Ishikawa (cell line): ENCODE measurements around the gene P4HA1.

ENCODE experiments used
- CEBPB ChIP-seq: IDR thresholded peaks from 2 replicates; pipeline ENCODE4 v1.6.1; 2012
- CREB1 ChIP-seq: IDR thresholded peaks from 2 replicates; pipeline ENCODE4 v1.6.1; 2012; ENCODE audit warnings: low read depth
- EGR1 ChIP-seq: IDR thresholded peaks from 2 replicates; pipeline ENCODE4 v1.6.1; 2012
- EP300 ChIP-seq: IDR thresholded peaks from 2 replicates; pipeline ENCODE4 v1.6.1; 2012; ENCODE audit warnings: borderline replicate concordance
- FOXM1 ChIP-seq: IDR thresholded peaks from 2 replicates; pipeline ENCODE4 v1.6.1; 2012; ENCODE audit warnings: low read depth, borderline replicate concordance
- NFIC ChIP-seq: IDR thresholded peaks from 2 replicates; pipeline ENCODE4 v1.6.1; 2012
- RAD21 ChIP-seq: IDR thresholded peaks from 2 replicates; pipeline ENCODE4 v1.6.1; 2012; ENCODE audit warnings: low read depth
- TAF1 ChIP-seq: IDR thresholded peaks from 2 replicates; pipeline ENCODE4 v1.6.1; 2012; ENCODE audit warnings: low read depth, mild to moderate bottlenecking
- TCF12 ChIP-seq: IDR thresholded peaks from 2 replicates; pipeline ENCODE4 v1.6.1; 2012; ENCODE audit warnings: low read depth
- TEAD4 ChIP-seq: IDR thresholded peaks from 2 replicates; pipeline ENCODE4 v1.6.1; 2012
- YY1 ChIP-seq: IDR thresholded peaks from 2 replicates; pipeline ENCODE4 v1.6.1; 2012; ENCODE audit warnings: low read depth
- ZBTB7A ChIP-seq: IDR thresholded peaks from 2 replicates; pipeline ENCODE4 v1.6.1; 2012; ENCODE audit warnings: low read depth
- TF ChIP-seq, protein P1 (sequence below): IDR thresholded peaks from 2 replicates; pipeline ENCODE4 v1.6.1; 2012
- TF ChIP-seq, protein P2 (sequence below): IDR thresholded peaks from 2 replicates; pipeline ENCODE4 v1.6.1; 2012
- TF ChIP-seq, protein P3 (sequence below): IDR thresholded peaks from 2 replicates; pipeline ENCODE4 v1.6.1; 2012; ENCODE audit warnings: low read depth, mild to moderate bottlenecking

Gene P4HA1

DNA sequence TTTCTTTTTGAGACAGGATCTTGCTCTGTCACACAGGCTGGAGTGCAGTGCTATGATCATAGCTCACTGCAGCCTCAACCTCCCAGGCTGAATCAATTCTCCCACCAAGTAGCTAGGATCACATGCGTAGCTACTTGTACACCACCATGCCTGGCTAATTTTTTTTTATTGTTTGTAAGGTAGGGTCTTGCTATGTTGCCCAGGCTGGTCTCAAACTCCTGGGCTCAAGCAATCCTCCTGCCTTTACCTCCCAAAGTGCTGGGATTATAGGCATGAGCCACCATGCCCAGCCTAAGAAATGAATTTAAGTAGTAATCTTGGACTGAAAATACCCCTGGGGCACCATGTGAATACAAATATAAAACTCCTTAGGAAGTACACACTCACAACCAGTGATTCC is 19.4 kb upstream of the P4HA1 start:
- TF ChIP-seq ZBTB7A = no peak

DNA sequence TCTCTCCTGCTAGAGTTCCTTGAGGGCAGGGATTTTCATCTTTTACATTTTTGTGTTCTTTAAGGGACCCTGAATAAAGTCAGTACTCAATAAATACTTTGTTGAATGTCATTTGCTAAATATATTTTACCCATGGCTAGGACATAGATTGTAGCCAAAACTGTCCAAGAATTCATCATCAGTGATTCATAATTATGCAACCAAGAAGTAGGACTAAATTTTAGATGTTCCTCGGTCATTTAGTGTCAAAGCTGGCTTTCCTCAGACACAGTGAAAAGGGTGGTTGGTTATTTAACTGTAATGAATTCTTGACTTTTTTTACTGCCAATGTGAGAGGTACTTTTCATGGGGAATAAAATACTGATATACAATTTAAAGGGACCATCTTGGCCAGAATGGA is 16.9 kb upstream of the P4HA1 start:
- TF ChIP-seq, protein P1, sequence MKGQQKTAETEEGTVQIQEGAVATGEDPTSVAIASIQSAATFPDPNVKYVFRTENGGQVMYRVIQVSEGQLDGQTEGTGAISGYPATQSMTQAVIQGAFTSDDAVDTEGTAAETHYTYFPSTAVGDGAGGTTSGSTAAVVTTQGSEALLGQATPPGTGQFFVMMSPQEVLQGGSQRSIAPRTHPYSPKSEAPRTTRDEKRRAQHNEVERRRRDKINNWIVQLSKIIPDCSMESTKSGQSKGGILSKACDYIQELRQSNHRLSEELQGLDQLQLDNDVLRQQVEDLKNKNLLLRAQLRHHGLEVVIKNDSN = no peak
- TF ChIP-seq, protein P2, sequence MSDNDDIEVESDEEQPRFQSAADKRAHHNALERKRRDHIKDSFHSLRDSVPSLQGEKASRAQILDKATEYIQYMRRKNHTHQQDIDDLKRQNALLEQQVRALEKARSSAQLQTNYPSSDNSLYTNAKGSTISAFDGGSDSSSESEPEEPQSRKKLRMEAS = no peak
- no peak for TF ChIP-seq TCF12
- TF ChIP-seq YY1 = no peak
- no peak for TF ChIP-seq CREB1
- TF ChIP-seq EP300 = no peak
- no peak for TF ChIP-seq FOXM1
- TF ChIP-seq TAF1 = no peak
- no peak for TF ChIP-seq TEAD4
- no peak for TF ChIP-seq EGR1
- TF ChIP-seq RAD21 = no peak
- no peak for TF ChIP-seq ZBTB7A
- TF ChIP-seq, protein P3, sequence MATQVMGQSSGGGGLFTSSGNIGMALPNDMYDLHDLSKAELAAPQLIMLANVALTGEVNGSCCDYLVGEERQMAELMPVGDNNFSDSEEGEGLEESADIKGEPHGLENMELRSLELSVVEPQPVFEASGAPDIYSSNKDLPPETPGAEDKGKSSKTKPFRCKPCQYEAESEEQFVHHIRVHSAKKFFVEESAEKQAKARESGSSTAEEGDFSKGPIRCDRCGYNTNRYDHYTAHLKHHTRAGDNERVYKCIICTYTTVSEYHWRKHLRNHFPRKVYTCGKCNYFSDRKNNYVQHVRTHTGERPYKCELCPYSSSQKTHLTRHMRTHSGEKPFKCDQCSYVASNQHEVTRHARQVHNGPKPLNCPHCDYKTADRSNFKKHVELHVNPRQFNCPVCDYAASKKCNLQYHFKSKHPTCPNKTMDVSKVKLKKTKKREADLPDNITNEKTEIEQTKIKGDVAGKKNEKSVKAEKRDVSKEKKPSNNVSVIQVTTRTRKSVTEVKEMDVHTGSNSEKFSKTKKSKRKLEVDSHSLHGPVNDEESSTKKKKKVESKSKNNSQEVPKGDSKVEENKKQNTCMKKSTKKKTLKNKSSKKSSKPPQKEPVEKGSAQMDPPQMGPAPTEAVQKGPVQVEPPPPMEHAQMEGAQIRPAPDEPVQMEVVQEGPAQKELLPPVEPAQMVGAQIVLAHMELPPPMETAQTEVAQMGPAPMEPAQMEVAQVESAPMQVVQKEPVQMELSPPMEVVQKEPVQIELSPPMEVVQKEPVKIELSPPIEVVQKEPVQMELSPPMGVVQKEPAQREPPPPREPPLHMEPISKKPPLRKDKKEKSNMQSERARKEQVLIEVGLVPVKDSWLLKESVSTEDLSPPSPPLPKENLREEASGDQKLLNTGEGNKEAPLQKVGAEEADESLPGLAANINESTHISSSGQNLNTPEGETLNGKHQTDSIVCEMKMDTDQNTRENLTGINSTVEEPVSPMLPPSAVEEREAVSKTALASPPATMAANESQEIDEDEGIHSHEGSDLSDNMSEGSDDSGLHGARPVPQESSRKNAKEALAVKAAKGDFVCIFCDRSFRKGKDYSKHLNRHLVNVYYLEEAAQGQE = no peak
- TF ChIP-seq NFIC = no peak
- no peak for TF ChIP-seq CEBPB

DNA sequence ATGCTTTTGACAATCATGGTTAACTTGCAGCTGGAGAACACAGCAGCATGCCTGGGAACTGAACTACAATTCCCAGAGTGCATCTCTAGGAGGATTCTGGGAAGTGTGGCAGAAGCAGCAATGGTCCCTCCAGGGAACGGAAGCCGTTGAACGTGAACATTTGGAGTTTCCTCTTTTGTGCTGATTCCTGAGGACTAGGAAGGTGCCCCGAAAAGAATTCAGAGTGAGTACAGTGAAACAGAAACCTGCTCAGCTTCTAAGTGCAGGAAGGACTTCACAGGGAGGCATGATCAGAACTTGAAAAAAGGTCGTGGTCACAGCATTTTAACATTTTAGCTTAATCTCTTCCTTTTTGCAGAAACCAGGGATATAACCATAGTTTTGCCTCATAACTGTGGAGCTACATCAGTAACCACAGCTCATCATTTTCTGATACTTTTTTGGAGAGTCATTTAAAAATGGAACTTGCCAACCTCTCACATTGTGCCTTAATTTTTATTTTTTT is 13.7 kb upstream of the P4HA1 start, which contains the start of gene NUDT13:
Gene NUDT13, plus strand, starts transcription at position 111 of the 505 bp plus-strand sequence. CDS start 3,911 bp downstream, outside the sequence.
- TF ChIP-seq TEAD4 (peak; percentile 30; the same call in 1 of the 2 replicates), EP300 (no peak), FOXM1 (no peak), CREB1 (no peak), EGR1 (no peak), YY1 (peak; percentile 87), RAD21 (no peak), NFIC (no peak), CEBPB (no peak), TAF1 (peak; percentile 52), TCF12 (0 out of 2 replicates have a peak, but pooled peaks have one; percentile 41), ZBTB7A (no peak)
- TF ChIP-seq, protein P1 = no peak
- TF ChIP-seq, protein P2 = 0 out of 2 replicates have a peak, but pooled peaks have one; percentile 19
- TF ChIP-seq, protein P3 = no peak

DNA sequence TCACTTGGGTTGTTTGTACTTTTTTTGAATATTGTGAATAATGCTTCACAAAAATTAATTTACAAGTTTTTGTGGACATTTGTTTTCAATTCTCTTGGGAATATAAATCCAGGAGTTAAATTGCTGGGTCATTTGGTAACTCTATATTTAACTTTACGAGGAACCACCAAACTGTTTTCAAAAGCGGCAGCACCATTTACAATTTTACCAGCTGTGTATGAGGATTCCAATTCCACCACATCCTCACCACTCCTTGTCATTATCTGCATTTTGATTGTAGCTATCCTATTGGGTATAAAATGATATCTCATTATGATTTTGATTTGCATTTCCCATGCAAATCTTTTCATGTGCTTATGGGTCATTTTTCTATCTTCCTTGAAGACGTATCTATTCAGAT is 9.6 kb upstream of the P4HA1 start:
- TF ChIP-seq EP300 (no peak), TEAD4 (no peak), EGR1 (no peak), TAF1 (no peak), YY1 (no peak), NFIC (no peak), CREB1 (no peak), TCF12 (no peak), FOXM1 (no peak), CEBPB (no peak), ZBTB7A (no peak), RAD21 (no peak)
- TF ChIP-seq, protein P3 = no peak
- TF ChIP-seq, protein P2 = no peak
- TF ChIP-seq, protein P1 = no peak
